ENCODE data around the gene ABHD11.

GRCh38 chr7:73717991-73718405 is 20.6 kb downstream of the ABHD11 start:
- no peak for TF ChIP-seq CTCF (IDR thresholded peaks at IDR 0.05; ENCODE audit: low read depth, low read length)
- TF ChIP-seq EZH2phosphoT487 (IDR thresholded peaks at IDR 0.05; ENCODE audit: low read depth), result no peak
